Neural cell (in vitro differentiated cells): Measurements from ENCODE around the gene MAGI2. TPM values are rescaled to one million over a fixed set of nuclear protein-coding genes. Genes with fewer than 3 reads are reported as not detected.

Source experiments
- H2AFZ ChIP-seq: fragments of 200-600, 300-800 bp; sonication (generic), shearing (Covaris generic); 2 replicates; pipeline ENCODE4 v1.6.0; 2014; ENCODE audit warnings: low read depth, mild to moderate bottlenecking, antibody characterized with exemption, low read length, moderate library complexity
- H3F3A ChIP-seq: fragments of 200-600 bp; shearing (Covaris generic); 2 replicates; pipeline ENCODE4 v1.6.1; 2016; ENCODE audit warnings: mild to moderate bottlenecking, moderate library complexity, mixed read lengths, antibody characterized with exemption, low read length; ENCODE audit not compliant: insufficient read depth, poor library complexity, severe bottlenecking
- H3K27ac ChIP-seq: fragments of 200-600, 300-800 bp; sonication (generic), shearing (Covaris generic); 2 replicates; pipeline ENCODE4 v1.5.1; 2014; ENCODE audit warnings: mild to moderate bottlenecking, low read length, moderate library complexity
- H3K27me3 ChIP-seq: fragments of 300-800, 200-600 bp; sonication (generic), shearing (Covaris generic); 2 replicates; pipeline ENCODE4 v1.6.0; 2014; ENCODE audit warnings: mild to moderate bottlenecking, low read depth, low read length, moderate library complexity; ENCODE audit not compliant: insufficient read depth
- H3K36me3 ChIP-seq: fragments of 300-800, 200-600 bp; sonication (generic), shearing (Covaris generic); 2 replicates; pipeline ENCODE4 v1.5.1; 2014; ENCODE audit warnings: mild to moderate bottlenecking, antibody characterized with exemption, low read length, moderate library complexity; ENCODE audit not compliant: insufficient read depth
- H3K4me2 ChIP-seq: fragments of 300-800, 200-600 bp; sonication (generic), shearing (Covaris generic); 2 replicates; pipeline ENCODE4 v1.6.0; 2014; ENCODE audit warnings: mild to moderate bottlenecking, low read length
- H3K4me3 ChIP-seq: fragments of 300-800, 200-600 bp; sonication (generic), shearing (Covaris generic); 2 replicates; pipeline ENCODE4 v1.5.1; 2014; ENCODE audit warnings: mild to moderate bottlenecking, low read length, moderate library complexity
- H3K79me2 ChIP-seq: fragments of 200-600 bp; shearing (Covaris generic); replicated peaks from 2 replicates; pipeline ENCODE4 v1.6.0; 2014; ENCODE audit warnings: mild to moderate bottlenecking, low read length, moderate library complexity; ENCODE audit not compliant: insufficient read depth
- H3K9ac ChIP-seq: fragments of 300-800, 200-600 bp; sonication (generic), shearing (Covaris generic); 2 replicates; pipeline ENCODE4 v1.6.1; 2016; ENCODE audit warnings: mild to moderate bottlenecking, low read length, mixed read lengths
- H3K9me2 ChIP-seq: fragments of 200-600 bp; shearing (Covaris generic); 2 replicates; pipeline ENCODE4 v1.6.1; 2016; ENCODE audit warnings: mild to moderate bottlenecking, low read length, mixed read lengths; ENCODE audit not compliant: insufficient read depth
- H3K9me3 ChIP-seq: fragments of 200-600, 300-800 bp; sonication (generic), shearing (Covaris generic); 2 replicates; pipeline ENCODE4 v1.6.1; 2016; ENCODE audit warnings: mild to moderate bottlenecking, mixed run types, low read length, moderate library complexity, mixed read lengths
- H4K20me1 ChIP-seq: fragments of 200-600 bp; shearing (Covaris generic); 2 replicates; pipeline ENCODE4 v1.6.1; 2016; ENCODE audit warnings: mild to moderate bottlenecking, mixed run types; ENCODE audit not compliant: insufficient read depth
- EP300 ChIP-seq: fragments of 450-650 bp; conservative IDR thresholded peaks from 2 replicates; pipeline ENCODE4 v1.6.1; 2014; ENCODE audit warnings: antibody characterized with exemption, mild to moderate bottlenecking, moderate library complexity; ENCODE audit not compliant: poor library complexity, severe bottlenecking
- EZH2 ChIP-seq: fragments of 200-600, 300-800 bp; shearing (Covaris generic), sonication (generic); IDR thresholded peaks from 2 replicates; pipeline ENCODE4 v1.6.1; 2014; ENCODE audit warnings: antibody characterized with exemption, low read length, borderline replicate concordance, mild to moderate bottlenecking; ENCODE audit not compliant: insufficient read depth, poor library complexity, severe bottlenecking
- MXI1 ChIP-seq: fragments of 450-650 bp; conservative IDR thresholded peaks from 2 replicates; pipeline ENCODE4 v1.6.1; 2014; ENCODE audit warnings: antibody characterized with exemption, mild to moderate bottlenecking; ENCODE audit not compliant: poor library complexity, severe bottlenecking
- POLR2AphosphoS5 ChIP-seq: IDR thresholded peaks from 2 replicates; pipeline ENCODE4 v1.6.1; 2012
- RAD21 ChIP-seq: fragments of 450-650 bp; conservative IDR thresholded peaks from 2 replicates; pipeline ENCODE4 v1.6.1; 2014; ENCODE audit warnings: antibody characterized with exemption, mild to moderate bottlenecking, moderate library complexity
- SMC3 ChIP-seq: fragments of 450-650 bp; conservative IDR thresholded peaks from 2 replicates; pipeline ENCODE4 v1.6.1; 2014; ENCODE audit warnings: antibody characterized with exemption, mild to moderate bottlenecking, moderate library complexity; ENCODE audit not compliant: poor library complexity
- TAF1 ChIP-seq: IDR thresholded peaks from 2 replicates; pipeline ENCODE4 v1.6.1; 2012; ENCODE audit warnings: low read depth
- polyA plus RNA-seq: library from polyadenylated mRNA; depleted of rRNA; stranded (reverse); fragments of >200 nt; gene quantifications from 2 replicates; pipeline ENCODE4 v1.2.3, GENCODE V29; 2014
- TF ChIP-seq, protein P1 (sequence below): fragments of 450-650 bp; IDR thresholded peaks from 2 replicates; pipeline ENCODE4 v1.5.1; 2014; ENCODE audit warnings: antibody characterized with exemption, mild to moderate bottlenecking, moderate library complexity; ENCODE audit not compliant: poor library complexity, severe bottlenecking
- TF ChIP-seq, protein P2 (sequence below): IDR thresholded peaks from 2 replicates; pipeline ENCODE4 v1.6.1; 2012; ENCODE audit warnings: borderline replicate concordance

MAGI2 gene
- polyA plus RNA-seq, 1 donor from 2014 or later, result 19.3 TPM

- Histone ChIP-seq H3K27me3 (no peaks in the 10 kb centered on the region), H3K79me2 (no peaks in the 10 kb centered on the region), H3K4me2 (no peak overlapping the region), H3K4me3 (no peak overlapping the region), H3K9ac (no peak overlapping the region), H3K9me3 (no peaks in the 10 kb centered on the region), H3K27ac (no peak overlapping the region), H3K36me3 (no peaks in the 10 kb centered on the region), H3K9me2 (no peaks in the 10 kb centered on the region), H2AFZ (no peak overlapping the region), H3F3A (no peaks in the 10 kb centered on the region), H4K20me1 (no peaks in the 10 kb centered on the region)
- TF ChIP-seq TAF1 (no peak), EZH2 (no peak), RAD21 (no peak), EP300 (no peak), SMC3 (no peak), POLR2AphosphoS5 (no peak), MXI1 (no peak)
These were observed 1058.0 kb downstream of the MAGI2 start for GRCh38 chr7:78395298-78396036.

GRCh38 chr7:78389022-78389421 is 1064.4 kb downstream of the MAGI2 start:
- Histone ChIP-seq H2AFZ (no peak overlapping the region), H3K27me3 (no peaks in the 10 kb centered on the region), H3K27ac (no peak overlapping the region), H3K9me2 (no peaks in the 10 kb centered on the region), H3K9ac (no peak overlapping the region), H4K20me1 (no peaks in the 10 kb centered on the region), H3F3A (no peaks in the 10 kb centered on the region), H3K9me3 (no peaks in the 10 kb centered on the region), H3K36me3 (no peaks in the 10 kb centered on the region), H3K4me2 (no peak overlapping the region), H3K4me3 (no peak overlapping the region), H3K79me2 (no peaks in the 10 kb centered on the region)
- TF ChIP-seq, protein P1, sequence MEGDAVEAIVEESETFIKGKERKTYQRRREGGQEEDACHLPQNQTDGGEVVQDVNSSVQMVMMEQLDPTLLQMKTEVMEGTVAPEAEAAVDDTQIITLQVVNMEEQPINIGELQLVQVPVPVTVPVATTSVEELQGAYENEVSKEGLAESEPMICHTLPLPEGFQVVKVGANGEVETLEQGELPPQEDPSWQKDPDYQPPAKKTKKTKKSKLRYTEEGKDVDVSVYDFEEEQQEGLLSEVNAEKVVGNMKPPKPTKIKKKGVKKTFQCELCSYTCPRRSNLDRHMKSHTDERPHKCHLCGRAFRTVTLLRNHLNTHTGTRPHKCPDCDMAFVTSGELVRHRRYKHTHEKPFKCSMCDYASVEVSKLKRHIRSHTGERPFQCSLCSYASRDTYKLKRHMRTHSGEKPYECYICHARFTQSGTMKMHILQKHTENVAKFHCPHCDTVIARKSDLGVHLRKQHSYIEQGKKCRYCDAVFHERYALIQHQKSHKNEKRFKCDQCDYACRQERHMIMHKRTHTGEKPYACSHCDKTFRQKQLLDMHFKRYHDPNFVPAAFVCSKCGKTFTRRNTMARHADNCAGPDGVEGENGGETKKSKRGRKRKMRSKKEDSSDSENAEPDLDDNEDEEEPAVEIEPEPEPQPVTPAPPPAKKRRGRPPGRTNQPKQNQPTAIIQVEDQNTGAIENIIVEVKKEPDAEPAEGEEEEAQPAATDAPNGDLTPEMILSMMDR, result no peak
- no peak for TF ChIP-seq SMC3
- no peak for TF ChIP-seq POLR2AphosphoS5
- no peak for TF ChIP-seq RAD21
- TF ChIP-seq MXI1, result no peak
- TF ChIP-seq TAF1, result no peak
- TF ChIP-seq, protein P2, sequence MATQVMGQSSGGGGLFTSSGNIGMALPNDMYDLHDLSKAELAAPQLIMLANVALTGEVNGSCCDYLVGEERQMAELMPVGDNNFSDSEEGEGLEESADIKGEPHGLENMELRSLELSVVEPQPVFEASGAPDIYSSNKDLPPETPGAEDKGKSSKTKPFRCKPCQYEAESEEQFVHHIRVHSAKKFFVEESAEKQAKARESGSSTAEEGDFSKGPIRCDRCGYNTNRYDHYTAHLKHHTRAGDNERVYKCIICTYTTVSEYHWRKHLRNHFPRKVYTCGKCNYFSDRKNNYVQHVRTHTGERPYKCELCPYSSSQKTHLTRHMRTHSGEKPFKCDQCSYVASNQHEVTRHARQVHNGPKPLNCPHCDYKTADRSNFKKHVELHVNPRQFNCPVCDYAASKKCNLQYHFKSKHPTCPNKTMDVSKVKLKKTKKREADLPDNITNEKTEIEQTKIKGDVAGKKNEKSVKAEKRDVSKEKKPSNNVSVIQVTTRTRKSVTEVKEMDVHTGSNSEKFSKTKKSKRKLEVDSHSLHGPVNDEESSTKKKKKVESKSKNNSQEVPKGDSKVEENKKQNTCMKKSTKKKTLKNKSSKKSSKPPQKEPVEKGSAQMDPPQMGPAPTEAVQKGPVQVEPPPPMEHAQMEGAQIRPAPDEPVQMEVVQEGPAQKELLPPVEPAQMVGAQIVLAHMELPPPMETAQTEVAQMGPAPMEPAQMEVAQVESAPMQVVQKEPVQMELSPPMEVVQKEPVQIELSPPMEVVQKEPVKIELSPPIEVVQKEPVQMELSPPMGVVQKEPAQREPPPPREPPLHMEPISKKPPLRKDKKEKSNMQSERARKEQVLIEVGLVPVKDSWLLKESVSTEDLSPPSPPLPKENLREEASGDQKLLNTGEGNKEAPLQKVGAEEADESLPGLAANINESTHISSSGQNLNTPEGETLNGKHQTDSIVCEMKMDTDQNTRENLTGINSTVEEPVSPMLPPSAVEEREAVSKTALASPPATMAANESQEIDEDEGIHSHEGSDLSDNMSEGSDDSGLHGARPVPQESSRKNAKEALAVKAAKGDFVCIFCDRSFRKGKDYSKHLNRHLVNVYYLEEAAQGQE, result no peak
- no peak for TF ChIP-seq EP300
- TF ChIP-seq EZH2, result no peak
